HepG2 (cell line): ENCODE data around the gene DOCK3. TPM values are rescaled to one million over a fixed set of nuclear protein-coding genes. Genes with fewer than 3 reads are reported as not detected.

Experiments used
- ATAC-seq: fragments of 200-7000 bp; cut with Tn5 transposase; 3 replicates; pipeline ENCODE4 v1.9.1; 2020; ENCODE audit warnings: mild to moderate bottlenecking, moderate library complexity
- BruUV-seq: library from RNA; stranded (reverse); fragments of 400-500 nt; replicated peaks from 2 replicates; lab custom pipeline; 2021; lab: Mats Ljungman, UMichigan
- CTCF ChIA-PET: fragments of 300-600 bp; formaldehyde crosslinking; extraction: SDS; loops from one replicate; lab custom pipeline; 2021; ENCODE audit warnings: low total read pairs, inconsistent platforms, low intra/inter-chr PET ratio; lab: Yijun Ruan, JAX
- POLR2A ChIA-PET: fragments of 350-600 bp; sonication (Branson Sonifier 250); formaldehyde crosslinking; loops from one replicate; lab custom pipeline; 2020; ENCODE audit warnings: antibody characterized with exemption, inconsistent platforms; lab: Yijun Ruan, JAX
- DNase-seq: peaks from one replicate; pipeline ENCODE4 v3.0.0-alpha.2; 2015; ENCODE audit warnings: low spot score
- FAIRE-seq: peaks from 3 replicates; lab custom pipeline; 2011; peaks lifted over from hg19 to GRCh38; lab: Jason Lieb, UNC
- H2AFZ ChIP-seq: one replicate; pipeline ENCODE4 v1.6.1; 2011; ENCODE audit warnings: low read length, inconsistent platforms
- H3K27ac ChIP-seq: fragments of 300-600 bp; 3 replicates; pipeline ENCODE4 v1.8.0; 2011; ENCODE audit warnings: mixed run types, mild to moderate bottlenecking, mixed read lengths, low read length, inconsistent platforms; ENCODE audit not compliant: insufficient read depth; ENCODE audit errors: extremely low read length
- H3K27me3 ChIP-seq, 2 experiments: fragments of 200-600 bp in 1 of 2; 2 replicates in 1 of 2; 3 replicates in 1 of 2; pipeline versions ENCODE4 v1.6.0 to v1.8.0; 2011; ENCODE audit warnings: low read length in 2 of 2, mild to moderate bottlenecking in 2 of 2, moderate library complexity in 2 of 2, inconsistent platforms in 1 of 2; ENCODE audit not compliant: insufficient read depth in 2 of 2, control insufficient read depth in 1 of 2
- H3K36me3 ChIP-seq, 2 experiments: fragments of 200-600 bp in 1 of 2; replicated peaks in 1 of 2; 2 replicates in 1 of 2; 3 replicates in 1 of 2; pipeline versions ENCODE4 v1.5.1 to v1.8.0; 2011; ENCODE audit warnings: low read length in 2 of 2, inconsistent platforms in 1 of 2; ENCODE audit not compliant: insufficient read depth in 2 of 2, control insufficient read depth in 1 of 2
- H3K4me1 ChIP-seq: 2 replicates; pipeline ENCODE4 v1.5.1; 2012; ENCODE audit warnings: low read length, inconsistent platforms; ENCODE audit not compliant: insufficient read depth
- H3K4me2 ChIP-seq: 2 replicates; pipeline ENCODE4 v1.6.0; 2011; ENCODE audit warnings: low read depth, low read length, inconsistent platforms
- H3K4me3 ChIP-seq, 3 experiments: fragments of 200-600 bp in 1 of 3; sonication (generic), shearing (Covaris generic) in 1 of 3; replicated peaks in 1 of 3; 2 replicates each; pipeline ENCODE4 v1.5.1; 2011 to 2016; ENCODE audit warnings: low read length in 3 of 3, inconsistent platforms in 2 of 3, low read depth in 2 of 3, mild to moderate bottlenecking in 2 of 3, control low read depth in 1 of 3, mixed read lengths in 1 of 3; ENCODE audit not compliant: insufficient read depth in 1 of 3
- H3K79me2 ChIP-seq: one replicate; pipeline ENCODE4 v1.6.1; 2011; ENCODE audit warnings: low read length, inconsistent platforms; ENCODE audit not compliant: insufficient read depth
- H3K9ac ChIP-seq: 2 replicates; pipeline ENCODE4 v1.6.0; 2011; ENCODE audit warnings: mild to moderate bottlenecking, low read depth, low read length, inconsistent platforms; ENCODE audit not compliant: insufficient read depth
- H3K9me3 ChIP-seq: 2 replicates; pipeline ENCODE4 v1.5.1; 2012; ENCODE audit warnings: mild to moderate bottlenecking, low read length
- H4K20me1 ChIP-seq: 2 replicates; pipeline ENCODE4 v1.6.0; 2011; ENCODE audit warnings: inconsistent platforms, mild to moderate bottlenecking, low read length, moderate library complexity; ENCODE audit not compliant: insufficient read depth
- CCDC6 ChIP-seq: sonication (generic); formaldehyde crosslinking; IDR thresholded peaks from 2 replicates; pipeline ENCODE4 v1.8.1; 2022; ENCODE audit warnings: mild to moderate bottlenecking, missing genetic modification reagents, moderate library complexity
- CTCF ChIP-seq: sonication (generic); formaldehyde crosslinking; IDR thresholded peaks from 2 replicates; pipeline ENCODE4 v1.5.0; 2020; ENCODE audit warnings: mild to moderate bottlenecking, missing genetic modification reagents, moderate library complexity
- EP300 ChIP-seq, 3 experiments: sonication (generic) in 1 of 3; formaldehyde crosslinking in 1 of 3; IDR thresholded peaks; 2 replicates each; pipeline versions ENCODE4 v1.5.1 to v1.6.1; 2011 to 2020; ENCODE audit warnings: low read depth in 2 of 3, low read length in 2 of 3, borderline replicate concordance in 1 of 3, improper control_type of control experiment in 1 of 3, mild to moderate bottlenecking in 1 of 3, missing genetic modification reagents in 1 of 3, moderate library complexity in 1 of 3
- JDP2 ChIP-seq: sonication (generic); formaldehyde crosslinking; IDR thresholded peaks from 2 replicates; pipeline ENCODE4 v1.8.1; 2022; ENCODE audit warnings: missing genetic modification reagents, borderline replicate concordance
- MTERF4 ChIP-seq: sonication (generic); formaldehyde crosslinking; IDR thresholded peaks from 2 replicates; pipeline ENCODE4 v1.8.0; 2023; ENCODE audit warnings: mild to moderate bottlenecking, missing genetic modification reagents
- RCOR2 ChIP-seq: IDR thresholded peaks from 2 replicates; pipeline ENCODE4 v1.6.1; 2016; ENCODE audit warnings: missing biosample characterization, missing genetic modification reagents
- ZFP36L2 ChIP-seq: sonication (generic); formaldehyde crosslinking; IDR thresholded peaks from 2 replicates; pipeline ENCODE4 v1.4.0; 2020; ENCODE audit warnings: missing genetic modification reagents
- ZFP62 ChIP-seq: sonication (generic); formaldehyde crosslinking; IDR thresholded peaks from 2 replicates; pipeline ENCODE4 v1.4.0; 2020; ENCODE audit warnings: missing genetic modification reagents
- ZSCAN31 ChIP-seq: sonication (generic); formaldehyde crosslinking; IDR thresholded peaks from 2 replicates; pipeline ENCODE4 v1.5.0; 2020; ENCODE audit warnings: low read depth, mild to moderate bottlenecking, missing genetic modification reagents
- WGBS: methylation state at CpG from one replicate; pipeline ENCODE4 v1.1.6; 2017; ENCODE audit warnings: low lambda C conversion rate; 5-methylcytosine and 5-hydroxymethylcytosine counted together
- in situ Hi-C: cut with HindIII; loops from 2 replicates; pipeline ENCODE4 v1.10.0; 2017; ENCODE audit warnings: low pct_unique_long_range_greater_than_20kb; ENCODE audit not compliant: extremely low pct_ligation_motif_present
- intact Hi-C: fragments of 100-400 bp; cut with micrococcal nuclease; formaldehyde crosslinking; loops from one replicate; pipeline ENCODE4 v1.10.0; 2022; ENCODE audit not compliant: unreplicated experiment
- polyA plus RNA-seq, 8 experiments: library from polyadenylated mRNA; depleted of rRNA in 3 of 8; stranded (reverse) in 7 of 8; unstranded in 1 of 8; fragments of >200 nt; fragmentation: Illumina TruSeq in 4 of 8; extraction: Trizol in 4 of 8; gene quantifications; 2 replicates each; pipeline versions ENCODE4 v1.2.1 to v1.2.3, GENCODE V29; 2011 to 2016; ENCODE audit warnings: low read depth in 4 of 8, missing spikeins in 1 of 8, mixed read lengths in 1 of 8; ENCODE audit not compliant: insufficient read depth in 1 of 8
- total RNA-seq, 5 experiments: library from RNA; depleted of rRNA; stranded (reverse); fragments of >200 nt; fragmentation: Illumina TruSeq; extraction: Trizol; gene quantifications; 2 replicates each; pipeline ENCODE4 v1.2.3, GENCODE V29; 2016; ENCODE audit warnings: low read depth in 1 of 5

The DOCK3 gene
- total and polyA plus RNA-seq, 2 of the 13 experiments (the other 11 are each of a cell fraction or from before 2014, with no cell fraction given) = not detected

- H3K4me3 ChIP-seq = no peak overlapping the region
- POLR2A ChIA-PET = no interaction called here
- in situ Hi-C loops = no loop called here
- CTCF ChIA-PET = no interaction called here
- DNase-seq = no peak
- TF ChIP-seq CTCF (peak; percentile 12; the same call in 1 of the 2 replicates), JDP2 (CRISPR knock-in tag) (no peak)
- TF ChIP-seq, all 625 proteins: peak for 1
- 3% methylated on average over 3 of the region's 3 CpGs for WGBS
- Histone ChIP-seq H3K36me3 (no peaks in the 10 kb centered on the region), H3K9me3 (no peaks in the 10 kb centered on the region), H2AFZ (no peak overlapping the region), H3K4me2 (no peak overlapping the region), H3K27me3 (peaks cover 0 to 2% of the 10 kb centered on the region in 2 experiments; a peak in 1 of 5 replicates), H3K79me2 (no peaks in the 10 kb centered on the region), H3K27ac (no peak overlapping the region), H4K20me1 (no peaks in the 10 kb centered on the region), H3K9ac (no peak overlapping the region), H3K4me1 (no peaks in the 10 kb centered on the region)
- no TSS peak for BruUV-seq
- intact Hi-C loops = no loop called here
- ATAC-seq = no peak
- FAIRE-seq = no peak
These were observed 187.5 kb downstream of the DOCK3 start for GRCh38 chr3:50862221-50862620.

- ATAC-seq = no peak
- Histone ChIP-seq H3K4me2 (no peak overlapping the region), H2AFZ (no peak overlapping the region), H3K9ac (no peak overlapping the region), H3K4me1 (no peaks in the 10 kb centered on the region), H3K27me3 (no peaks in the 10 kb centered on the region; a peak in 1 of 5 replicates), H4K20me1 (no peaks in the 10 kb centered on the region), H3K4me3 (no peak overlapping the region), H3K36me3 (no peaks in the 10 kb centered on the region), H3K9me3 (no peaks in the 10 kb centered on the region), H3K27ac (no peak overlapping the region), H3K79me2 (no peaks in the 10 kb centered on the region)
- in situ Hi-C loops = no loop called here
- BruUV-seq = no TSS peak
- ChIA-PET CTCF (no interaction called here), POLR2A (no interaction called here)
- no peak for FAIRE-seq
- no peak for DNase-seq
- WGBS = 2% methylated on average over 3 of the region's 3 CpGs
- intact Hi-C loops = no loop called here
- no peak for TF ChIP-seq ZFP62
- no peak for TF ChIP-seq EP300 (IDR thresholded peaks at IDR 0.05; ENCODE audit: low read depth in 2 of 2, low read length in 2 of 2)
- no peak for TF ChIP-seq EP300 (CRISPR knock-in tag; IDR thresholded peaks at IDR 0.05; ENCODE audit: borderline replicate concordance)
- TF ChIP-seq CCDC6 (CRISPR knock-in tag) = no peak
- TF ChIP-seq ZFP36L2 (CRISPR knock-in tag) = no peak
- no peak for TF ChIP-seq RCOR2
- TF ChIP-seq MTERF4 (CRISPR knock-in tag) = no peak
- no peak for TF ChIP-seq ZSCAN31 (CRISPR knock-in tag)
These were observed 198.8 kb downstream of the DOCK3 start for GRCh38 chr3:50873376-50874157.
